Measurements from ENCODE around the gene PLEKHG5.
"Not testable (repeated sequence)": the region's sequence is repeated elsewhere in the genome, so short reads cannot be mapped to it uniquely, and the experiment has no call there.

The PLEKHG5 gene

GRCh38 chr1:6461538-6462411 lies 29.7 kb downstream of the PLEKHG5 start:
- no peak for DNase-seq

- DNase-seq, result no peak
These were observed 30.4 kb downstream of the PLEKHG5 start for GRCh38 chr1:6461051-6461530.

- DNase-seq, result no peak
These were observed 31.0 kb downstream of the PLEKHG5 start for GRCh38 chr1:6460301-6461050.

GRCh38 chr1:6459850-6460265 lies 31.6 kb downstream of the PLEKHG5 start:
- no peak for DNase-seq

GRCh38 chr1:6456800-6457466 lies 34.5 kb downstream of the PLEKHG5 start:
- no peak for DNase-seq

GRCh38 chr1:6455752-6456520 lies 35.5 kb downstream of the PLEKHG5 start:
- not testable (repeated sequence) for DNase-seq

GRCh38 chr1:6454856-6455751 lies 36.4 kb downstream of the PLEKHG5 start:
- no peak for DNase-seq

GRCh38 chr1:6453895-6454855 lies 37.3 kb downstream of the PLEKHG5 start:
- DNase-seq, result not testable (repeated sequence)

GRCh38 chr1:6450943-6451373 lies 40.5 kb downstream of the PLEKHG5 start:
- no peak for DNase-seq

GRCh38 chr1:6450486-6450885 lies 41.0 kb downstream of the PLEKHG5 start:
- not testable (repeated sequence) for DNase-seq

GRCh38 chr1:6450005-6450450 lies 41.4 kb downstream of the PLEKHG5 start:
- DNase-seq, result no peak

- no peak for DNase-seq
These were observed 42.5 kb downstream of the PLEKHG5 start for GRCh38 chr1:6448749-6449631.

- DNase-seq, result peak; percentile 32
These were observed 43.4 kb downstream of the PLEKHG5 start for GRCh38 chr1:6447818-6448748.

- DNase-seq, result no peak
These were observed 44.2 kb downstream of the PLEKHG5 start for GRCh38 chr1:6447016-6447817.

- DNase-seq, result no peak
These were observed 44.8 kb downstream of the PLEKHG5 start for GRCh38 chr1:6446665-6447015.

GRCh38 chr1:6445929-6446328 lies 45.5 kb downstream of the PLEKHG5 start:
- not testable (repeated sequence) for DNase-seq

All from NCI-H2081 treated with DMSO at 0.1 percent for 48 hours (cell line).